ENCODE data around the gene BEND6. TPM values are rescaled to one million over a fixed set of nuclear protein-coding genes. Genes with fewer than 3 reads are reported as not detected.

BEND6 gene
- total RNA-seq = 10.0 and 13.8 TPM in 2 replicates

GRCh38 chr6:56954403-56955170, at the start of gene BEND6:
Gene BEND6 (plus strand): TSS chr6:56955107. CDS start chr6:56981811, 26,704 bp downstream.

GRCh38 chr6:57046332-57047256, 91.7 kb downstream of the BEND6 start, which contains the start of gene KIAA1586:
Gene KIAA1586 (plus strand): TSS chr6:57046693. CDS start chr6:57046756, 63 bp downstream.

Other genes with a start within 250 kb of the BEND6 start
- 13.8 and 19.2 TPM in 2 replicates for gene KIAA1586, start 91.6 kb downstream of the BEND6 start, total RNA-seq
- gene ZNF451, start 135.1 kb downstream of the BEND6 start, total RNA-seq = 56.6 and 79.5 TPM in 2 replicates
- gene BAG2, start 217.2 kb downstream of the BEND6 start, total RNA-seq = 15.3 and 17.2 TPM in 2 replicates